ENCODE data around the gene MAGI2.

Gene MAGI2

GRCh38 chr7:79320741-79321473 is 132.6 kb downstream of the MAGI2 start:
- H3K9ac ChIP-seq (ENCODE audit: low read length): no peak overlapping the region
- TF ChIP-seq EZH2phosphoT487 (conservative IDR thresholded peaks at IDR 0.05; ENCODE audit: low read length): no peak
- no peak for TF ChIP-seq CTCF (IDR thresholded peaks at IDR 0.05; ENCODE audit: insufficient read depth, low read length, poor library complexity, severe bottlenecking)
- H3K79me2 ChIP-seq (ENCODE audit: insufficient read depth, low read length): no peaks in the 10 kb centered on the region
- H3K9me2 ChIP-seq (replicated peaks; ENCODE audit: insufficient read depth, low read length): no peaks in the 10 kb centered on the region
- H3K27me3 ChIP-seq (ENCODE audit: low read length): no peaks in the 10 kb centered on the region
- H3K9me3 ChIP-seq (ENCODE audit: insufficient read depth, low read length): no peaks in the 10 kb centered on the region
- no peaks in the 10 kb centered on the region for H3F3A ChIP-seq (ENCODE audit: insufficient read depth)
- no peak overlapping the region for H2AFZ ChIP-seq (ENCODE audit: low read depth, low read length, severe bottlenecking)
- no peak overlapping the region for H3K4me3 ChIP-seq (ENCODE audit: insufficient read depth, low read length, poor library complexity, severe bottlenecking)
- H3K4me2 ChIP-seq (ENCODE audit: low read depth, low read length, poor library complexity, severe bottlenecking): no peak overlapping the region
- no peaks in the 10 kb centered on the region for H3K36me3 ChIP-seq (ENCODE audit: low read length)
- no peak overlapping the region for H3K27ac ChIP-seq (ENCODE audit: low read depth, low read length)
- H4K20me1 ChIP-seq (ENCODE audit: low read depth, low read length): no peaks in the 10 kb centered on the region

GRCh38 chr7:79319369-79319768 is 134.1 kb downstream of the MAGI2 start:
- no peak overlapping the region for H3K27ac ChIP-seq (ENCODE audit: low read depth, low read length)
- TF ChIP-seq EZH2phosphoT487 (conservative IDR thresholded peaks at IDR 0.05; ENCODE audit: low read length) (no peak), CTCF (IDR thresholded peaks at IDR 0.05; ENCODE audit: insufficient read depth, low read length, poor library complexity, severe bottlenecking) (no peak)
- H3K4me2 ChIP-seq (ENCODE audit: low read depth, low read length, poor library complexity, severe bottlenecking): no peak overlapping the region
- no peaks in the 10 kb centered on the region for H3K9me2 ChIP-seq (replicated peaks; ENCODE audit: insufficient read depth, low read length)
- H2AFZ ChIP-seq (ENCODE audit: low read depth, low read length, severe bottlenecking): no peak overlapping the region
- no peaks in the 10 kb centered on the region for H3F3A ChIP-seq (ENCODE audit: insufficient read depth)
- H3K36me3 ChIP-seq (ENCODE audit: low read length): no peaks in the 10 kb centered on the region
- no peaks in the 10 kb centered on the region for H3K27me3 ChIP-seq (ENCODE audit: low read length)
- H3K79me2 ChIP-seq (ENCODE audit: insufficient read depth, low read length): no peaks in the 10 kb centered on the region
- H3K9ac ChIP-seq (ENCODE audit: low read length): no peak overlapping the region
- H3K9me3 ChIP-seq (ENCODE audit: insufficient read depth, low read length): no peaks in the 10 kb centered on the region
- H4K20me1 ChIP-seq (ENCODE audit: low read depth, low read length): no peaks in the 10 kb centered on the region
- H3K4me3 ChIP-seq (ENCODE audit: insufficient read depth, low read length, poor library complexity, severe bottlenecking): no peak overlapping the region

DNA sequence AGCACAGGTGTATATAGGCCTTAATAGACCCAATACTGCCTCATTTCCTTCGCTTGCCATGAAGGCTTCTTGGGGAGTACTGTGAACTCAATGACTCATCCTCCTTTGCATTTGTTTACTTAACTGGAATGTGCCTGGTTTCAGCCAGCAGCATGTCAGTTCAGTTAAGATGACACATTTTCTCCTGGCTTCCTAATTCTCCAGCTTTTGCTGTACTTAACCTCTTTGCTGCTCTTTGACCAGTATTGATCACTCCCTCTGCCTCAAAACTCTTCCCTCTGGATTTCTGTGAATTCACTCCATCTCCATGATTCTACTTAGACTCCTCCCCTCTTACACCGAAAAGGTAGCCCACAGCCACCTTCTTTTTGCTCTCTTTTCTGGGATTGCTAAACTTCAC is 135.7 kb downstream of the MAGI2 start:
- Histone ChIP-seq H3K79me2 (ENCODE audit: insufficient read depth, low read length) (no peaks in the 10 kb centered on the region), H3K4me3 (ENCODE audit: insufficient read depth, low read length, poor library complexity, severe bottlenecking) (no peak overlapping the region), H3K9ac (ENCODE audit: low read length) (no peak overlapping the region), H3K9me3 (ENCODE audit: insufficient read depth, low read length) (no peaks in the 10 kb centered on the region; the same call in 1 of the 2 replicates), H3K27ac (ENCODE audit: low read depth, low read length) (no peak overlapping the region), H3F3A (ENCODE audit: insufficient read depth) (no peaks in the 10 kb centered on the region), H2AFZ (ENCODE audit: low read depth, low read length, severe bottlenecking) (no peak overlapping the region), H3K27me3 (ENCODE audit: low read length) (no peaks in the 10 kb centered on the region), H3K4me2 (ENCODE audit: low read depth, low read length, poor library complexity, severe bottlenecking) (no peak overlapping the region), H3K36me3 (ENCODE audit: low read length) (no peaks in the 10 kb centered on the region), H3K9me2 (replicated peaks; ENCODE audit: insufficient read depth, low read length) (no peaks in the 10 kb centered on the region), H4K20me1 (ENCODE audit: low read depth, low read length) (no peaks in the 10 kb centered on the region)
- no peak for TF ChIP-seq EZH2phosphoT487 (conservative IDR thresholded peaks at IDR 0.05; ENCODE audit: low read length)
- no peak for TF ChIP-seq CTCF (IDR thresholded peaks at IDR 0.05; ENCODE audit: insufficient read depth, low read length, poor library complexity, severe bottlenecking)
